Measurements from ENCODE around the gene NAGK. TPM values are rescaled to one million over a fixed set of nuclear protein-coding genes. Genes with fewer than 3 reads are reported as not detected.
"Not testable (repeated sequence)": the region's sequence is repeated elsewhere in the genome, so short reads cannot be mapped to it uniquely, and the experiment has no call there.

NAGK gene
- total and polyA plus RNA-seq, 4 donors: 21.8 to 41.0 (median 27.1) TPM

DNA sequence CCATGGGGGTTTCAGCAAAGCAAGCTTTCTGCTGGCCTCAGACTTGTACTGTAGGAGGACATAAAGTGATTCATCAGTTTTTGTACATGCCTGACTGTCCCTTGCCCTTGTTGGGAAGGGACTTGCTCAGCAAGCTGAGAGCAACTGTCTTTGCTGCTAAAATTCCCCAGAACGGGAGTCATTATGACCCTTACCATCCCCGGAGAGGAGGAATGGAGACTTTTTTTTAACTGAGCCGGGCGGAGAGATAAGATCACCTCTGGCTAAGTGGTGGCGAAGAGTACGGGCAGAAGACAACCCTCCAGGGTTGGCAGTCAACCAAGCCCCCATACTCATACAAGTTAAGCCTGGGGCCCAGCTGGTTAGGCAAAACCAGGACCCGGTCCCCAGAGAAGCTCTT, 20.4 kb upstream of the NAGK start:
- Histone ChIP-seq H3K4me3 (ENCODE audit: low read depth in 1 of 3, low read length in 3 of 3) (no peak overlapping the region), H3K9ac (ENCODE audit: low read depth in 1 of 2, low read length in 2 of 2) (no peak overlapping the region), H3K27ac (ENCODE audit: low read depth in 1 of 2, low read length in 2 of 2) (no peak overlapping the region), H3K4me1 (ENCODE audit: control insufficient read depth in 4 of 4, insufficient read depth in 4 of 4, low read length in 3 of 4) (no peaks in the 10 kb centered on the region), H3K9me3 (ENCODE audit: control insufficient read depth in 4 of 4, low read length in 3 of 4) (no peaks in the 10 kb centered on the region), H3K36me3 (ENCODE audit: control insufficient read depth in 4 of 4, insufficient read depth in 3 of 4, low read depth in 1 of 4, low read length in 3 of 4) (no peaks in the 10 kb centered on the region), H3K27me3 (ENCODE audit: control insufficient read depth in 4 of 4, insufficient read depth in 4 of 4, low read length in 3 of 4) (peaks cover 0 to 2% (median 0%) of the 10 kb centered on the region in 4 donors)
- TF ChIP-seq HNF4A (conservative IDR thresholded peaks at IDR 0.05) (no peak), FOXA2 (IDR thresholded peaks at IDR 0.05) (no peak), SP1 (IDR thresholded peaks at IDR 0.05) (no peak), TAF1 (conservative IDR thresholded peaks at IDR 0.05) (no peak), GABPA (IDR thresholded peaks at IDR 0.05 in 1 of 2, conservative IDR thresholded peaks at IDR 0.05 in 1 of 2) (no peak), FOXA1 (IDR thresholded peaks at IDR 0.05) (no peak)
- TF ChIP-seq, protein P1, sequence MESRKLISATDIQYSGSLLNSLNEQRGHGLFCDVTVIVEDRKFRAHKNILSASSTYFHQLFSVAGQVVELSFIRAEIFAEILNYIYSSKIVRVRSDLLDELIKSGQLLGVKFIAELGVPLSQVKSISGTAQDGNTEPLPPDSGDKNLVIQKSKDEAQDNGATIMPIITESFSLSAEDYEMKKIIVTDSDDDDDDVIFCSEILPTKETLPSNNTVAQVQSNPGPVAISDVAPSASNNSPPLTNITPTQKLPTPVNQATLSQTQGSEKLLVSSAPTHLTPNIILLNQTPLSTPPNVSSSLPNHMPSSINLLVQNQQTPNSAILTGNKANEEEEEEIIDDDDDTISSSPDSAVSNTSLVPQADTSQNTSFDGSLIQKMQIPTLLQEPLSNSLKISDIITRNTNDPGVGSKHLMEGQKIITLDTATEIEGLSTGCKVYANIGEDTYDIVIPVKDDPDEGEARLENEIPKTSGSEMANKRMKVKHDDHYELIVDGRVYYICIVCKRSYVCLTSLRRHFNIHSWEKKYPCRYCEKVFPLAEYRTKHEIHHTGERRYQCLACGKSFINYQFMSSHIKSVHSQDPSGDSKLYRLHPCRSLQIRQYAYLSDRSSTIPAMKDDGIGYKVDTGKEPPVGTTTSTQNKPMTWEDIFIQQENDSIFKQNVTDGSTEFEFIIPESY (IDR thresholded peaks at IDR 0.05): no peak
- TF ChIP-seq, protein P2, sequence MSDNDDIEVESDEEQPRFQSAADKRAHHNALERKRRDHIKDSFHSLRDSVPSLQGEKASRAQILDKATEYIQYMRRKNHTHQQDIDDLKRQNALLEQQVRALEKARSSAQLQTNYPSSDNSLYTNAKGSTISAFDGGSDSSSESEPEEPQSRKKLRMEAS (IDR thresholded peaks at IDR 0.05): no peak
- DNase-seq (ENCODE audit: low spot score): no peak
- WGBS: 91% methylated on average over 7 of the region's 7 CpGs

GRCh38 chr2:71049704-71050360, 18.6 kb upstream of the NAGK start:
- not testable (repeated sequence) for DNase-seq (ENCODE audit: low spot score); H3K27me3 ChIP-seq (ENCODE audit: control insufficient read depth in 4 of 4, insufficient read depth in 4 of 4, low read length in 3 of 4); H3K36me3 ChIP-seq (ENCODE audit: control insufficient read depth in 4 of 4, insufficient read depth in 3 of 4, low read depth in 1 of 4, low read length in 3 of 4); H3K9ac ChIP-seq (ENCODE audit: low read depth in 1 of 2, low read length in 2 of 2); H3K27ac ChIP-seq (ENCODE audit: low read depth in 1 of 2, low read length in 2 of 2); H3K9me3 ChIP-seq (ENCODE audit: control insufficient read depth in 4 of 4, low read length in 3 of 4); H3K4me1 ChIP-seq (ENCODE audit: control insufficient read depth in 4 of 4, insufficient read depth in 4 of 4, low read length in 3 of 4); H3K4me3 ChIP-seq (ENCODE audit: low read depth in 1 of 3, low read length in 3 of 3)
- 83% methylated on average over 10 of the region's 10 CpGs for WGBS

GRCh38 chr2:71055206-71055740, 13.2 kb upstream of the NAGK start:
- not testable (repeated sequence) for H3K27ac ChIP-seq (ENCODE audit: low read depth in 1 of 2, low read length in 2 of 2)
- 80% methylated on average over 10 of the region's 10 CpGs for WGBS

GRCh38 chr2:71060211-71060610, 8.2 kb upstream of the NAGK start:
- no peak for DNase-seq (ENCODE audit: low spot score)
- Histone ChIP-seq H3K27ac (ENCODE audit: low read depth in 1 of 2, low read length in 2 of 2) (no peak overlapping the region), H3K27me3 (ENCODE audit: control insufficient read depth in 4 of 4, insufficient read depth in 4 of 4, low read length in 3 of 4) (no peaks in the 10 kb centered on the region), H3K36me3 (ENCODE audit: control insufficient read depth in 4 of 4, insufficient read depth in 3 of 4, low read depth in 1 of 4, low read length in 3 of 4) (no peaks in the 10 kb centered on the region), H3K9ac (ENCODE audit: low read depth in 1 of 2, low read length in 2 of 2) (no peak overlapping the region), H3K9me3 (ENCODE audit: control insufficient read depth in 4 of 4, low read length in 3 of 4) (no peaks in the 10 kb centered on the region), H3K4me1 (ENCODE audit: control insufficient read depth in 4 of 4, insufficient read depth in 4 of 4, low read length in 3 of 4) (no peaks in the 10 kb centered on the region), H3K4me3 (ENCODE audit: low read depth in 1 of 3, low read length in 3 of 3) (no peak overlapping the region)
- WGBS: 82% methylated on average over 2 of the region's 2 CpGs
- TF ChIP-seq HNF4G (IDR thresholded peaks at IDR 0.05) (no peak), RAD21 (IDR thresholded peaks at IDR 0.05) (no peak), ATF3 (IDR thresholded peaks at IDR 0.05) (no peak), GABPA (IDR thresholded peaks at IDR 0.05 in 1 of 2, conservative IDR thresholded peaks at IDR 0.05 in 1 of 2) (no peak), CTCF (IDR thresholded peaks at IDR 0.05; ENCODE audit: low read depth, low read length, missing input control) (no peak), JUND (IDR thresholded peaks at IDR 0.05) (no peak), TAF1 (conservative IDR thresholded peaks at IDR 0.05) (no peak), YY1 (IDR thresholded peaks at IDR 0.05) (no peak), RXRA (IDR thresholded peaks at IDR 0.05) (no peak), HNF4A (conservative IDR thresholded peaks at IDR 0.05) (no peak), NR2F2 (IDR thresholded peaks at IDR 0.05) (no peak)

More at GRCh38 chr2:71055206-71055740, 13.2 kb upstream of the NAGK start:
- not testable (repeated sequence) for H3K4me1 ChIP-seq (ENCODE audit: control insufficient read depth in 4 of 4, insufficient read depth in 4 of 4, low read length in 3 of 4); H3K9ac ChIP-seq (ENCODE audit: low read depth in 1 of 2, low read length in 2 of 2); DNase-seq (ENCODE audit: low spot score); H3K9me3 ChIP-seq (ENCODE audit: control insufficient read depth in 4 of 4, low read length in 3 of 4); H3K27me3 ChIP-seq (ENCODE audit: control insufficient read depth in 4 of 4, insufficient read depth in 4 of 4, low read length in 3 of 4); H3K4me3 ChIP-seq (ENCODE audit: low read depth in 1 of 3, low read length in 3 of 3); H3K36me3 ChIP-seq (ENCODE audit: control insufficient read depth in 4 of 4, insufficient read depth in 3 of 4, low read depth in 1 of 4, low read length in 3 of 4)
